A549 (cell line): ENCODE measurements around the gene CACNA1D. TPM values are rescaled to one million over a fixed set of nuclear protein-coding genes. Genes with fewer than 3 reads are reported as not detected.

Experiments used
- ATAC-seq, 2 experiments: fragments of 200-7000 bp in 1 of 2; fragments of >200 bp in 1 of 2; cut with Nextera tagmentation in 1 of 2; cut with Tn5 transposase in 1 of 2; 3 replicates each; pipeline versions ENCODE4 v1.8.0 to v1.9.1; 2018 to 2020; ENCODE audit warnings: mild to moderate bottlenecking in 1 of 2, moderate library complexity in 1 of 2
- CTCF ChIA-PET: fragments of 300-600 bp; sonication (Branson Sonifier 250); formaldehyde crosslinking; extraction: SDS; loops from one replicate; lab custom pipeline; 2021; ENCODE audit warnings: antibody characterized with exemption, inconsistent platforms; lab: Yijun Ruan, JAX
- POLR2A ChIA-PET: fragments of 350-600 bp; formaldehyde crosslinking; extraction: SDS; loops from one replicate; lab custom pipeline; 2021; ENCODE audit warnings: antibody characterized with exemption, inconsistent platforms; lab: Yijun Ruan, JAX
- DNase-seq, 2 experiments: peaks; one replicate each; pipeline versions ENCODE4 v3.0.0 to v3.0.0-alpha.2; 2011 to 2016; ENCODE audit warnings: low read depth in 1 of 2, low spot score in 1 of 2
- FAIRE-seq: peaks from 2 replicates; lab custom pipeline; 2011; peaks lifted over from hg19 to GRCh38; lab: Jason Lieb, UNC
- H3K27ac ChIP-seq, 2 experiments: fragments of >200 bp; sonication (Bioruptor Twin); formaldehyde crosslinking; 3 replicates each; pipeline ENCODE4 v1.5.1; 2016 to 2017
- H3K4me1 ChIP-seq: fragments of >200 bp; sonication (Bioruptor Twin); formaldehyde crosslinking; 3 replicates; pipeline ENCODE4 v1.6.1; 2016
- H3K4me2 ChIP-seq: fragments of >200 bp; sonication (Bioruptor Twin); formaldehyde crosslinking; 3 replicates; pipeline ENCODE4 v1.6.1; 2016
- H3K4me3 ChIP-seq: fragments of >200 bp; sonication (Bioruptor Twin); formaldehyde crosslinking; 3 replicates; pipeline ENCODE4 v1.5.1; 2016
- H3K9me3 ChIP-seq: fragments of >200 bp; sonication (Bioruptor Twin); formaldehyde crosslinking; 3 replicates; pipeline ENCODE4 v1.6.1; 2016
- BCL3 ChIP-seq: fragments of >200 bp; sonication (Bioruptor Twin); formaldehyde crosslinking; IDR thresholded peaks from 3 replicates; pipeline ENCODE4 v1.6.1; 2016
- BHLHE40 ChIP-seq: IDR thresholded peaks from 2 replicates; pipeline ENCODE4 v1.6.1; 2012; ENCODE audit warnings: low read depth, low read length, inconsistent platforms
- CBX2 ChIP-seq: fragments of 200-600 bp; sonication (generic); IDR thresholded peaks from 2 replicates; pipeline ENCODE4 v1.6.1; 2016; ENCODE audit warnings: low read depth, mild to moderate bottlenecking, borderline replicate concordance
- CBX8 ChIP-seq: fragments of 200-600 bp; sonication (generic); IDR thresholded peaks from 2 replicates; pipeline ENCODE4 v1.6.1; 2016
- CHD2 ChIP-seq: fragments of 150-350 bp; IDR thresholded peaks from 2 replicates; pipeline ENCODE4 v1.6.1; 2014; ENCODE audit warnings: low read length; ENCODE audit not compliant: partially characterized antibody
- CHD4 ChIP-seq: fragments of 200-600 bp; sonication (generic); IDR thresholded peaks from 2 replicates; pipeline ENCODE4 v1.6.1; 2016; ENCODE audit warnings: antibody characterized with exemption, mild to moderate bottlenecking, borderline replicate concordance
- ESRRA ChIP-seq: fragments of 150-350 bp; IDR thresholded peaks from 2 replicates; pipeline ENCODE4 v1.6.1; 2014; ENCODE audit warnings: mild to moderate bottlenecking, low read length, borderline replicate concordance
- FOSB ChIP-seq: fragments of 250-450 bp; sonication (Bioruptor Pico); IDR thresholded peaks from 2 replicates; pipeline ENCODE4 v1.5.0; 2020; ENCODE audit warnings: mild to moderate bottlenecking, moderate library complexity
- FOSL2 ChIP-seq, 2 experiments: fragments of 450-650 bp in 1 of 2; fragments of >200 bp in 1 of 2; sonication (Bioruptor Twin) in 1 of 2; formaldehyde crosslinking; IDR thresholded peaks; 2 replicates each; pipeline versions ENCODE4 v1.5.0 to v1.6.1; 2016 to 2020; ENCODE audit warnings: mild to moderate bottlenecking in 1 of 2, moderate library complexity in 1 of 2
- FOXS1 ChIP-seq: fragments of 250-450 bp; sonication (Bioruptor Pico); IDR thresholded peaks from 2 replicates; pipeline ENCODE4 v1.5.0; 2020; ENCODE audit warnings: mild to moderate bottlenecking, moderate library complexity
- HES2 ChIP-seq: fragments of >200 bp; sonication (Bioruptor Twin); formaldehyde crosslinking; IDR thresholded peaks from 2 replicates; pipeline ENCODE4 v1.6.1; 2016
- HEYL ChIP-seq: fragments of 250-450 bp; sonication (Bioruptor Pico); IDR thresholded peaks from 2 replicates; pipeline ENCODE4 v1.8.0; 2021; ENCODE audit warnings: mild to moderate bottlenecking, moderate library complexity
- HOXA7 ChIP-seq: fragments of 250-450 bp; sonication (Bioruptor Pico); IDR thresholded peaks from 2 replicates; pipeline ENCODE4 v1.5.0; 2020; ENCODE audit warnings: mild to moderate bottlenecking, moderate library complexity
- JUNB ChIP-seq: fragments of >200 bp; sonication (Bioruptor Twin); formaldehyde crosslinking; IDR thresholded peaks from 2 replicates; pipeline ENCODE4 v1.6.1; 2016
- KDM1A ChIP-seq: fragments of 200-600 bp; sonication (generic); IDR thresholded peaks from 2 replicates; pipeline ENCODE4 v1.6.1; 2016; ENCODE audit warnings: low read depth, mild to moderate bottlenecking
- MAFK ChIP-seq: fragments of 450-650 bp; IDR thresholded peaks from 2 replicates; pipeline ENCODE4 v1.6.1; 2014; ENCODE audit not compliant: partially characterized antibody
- MAX ChIP-seq: IDR thresholded peaks from 2 replicates; pipeline ENCODE4 v1.6.1; 2012
- MAZ ChIP-seq: fragments of 150-350 bp; IDR thresholded peaks from 2 replicates; pipeline ENCODE4 v1.6.1; 2014; ENCODE audit warnings: antibody characterized with exemption, low read depth, low read length, borderline replicate concordance
- NFE2L2 ChIP-seq: fragments of 150-350 bp; conservative IDR thresholded peaks from 2 replicates; pipeline ENCODE4 v1.6.1; 2014; ENCODE audit warnings: low read length
- NPAS2 ChIP-seq: fragments of 250-450 bp; sonication (Bioruptor Pico); IDR thresholded peaks from 2 replicates; pipeline ENCODE4 v1.8.0; 2022; ENCODE audit warnings: mild to moderate bottlenecking, moderate library complexity, borderline replicate concordance
- PBX3 ChIP-seq: IDR thresholded peaks from 2 replicates; pipeline ENCODE4 v1.6.1; 2012
- POLR2A ChIP-seq: IDR thresholded peaks from 2 replicates; pipeline ENCODE4 v1.6.1; 2012; ENCODE audit warnings: mild to moderate bottlenecking, low read length
- POLR2AphosphoS2 ChIP-seq: conservative IDR thresholded peaks from 2 replicates; pipeline ENCODE4 v1.6.1; 2012; ENCODE audit warnings: low read length, improper control_type of control experiment, inconsistent platforms
- RAD21 ChIP-seq, 2 experiments: fragments of >200 bp in 1 of 2; sonication (Bioruptor Twin) in 1 of 2; formaldehyde crosslinking in 1 of 2; IDR thresholded peaks in 1 of 2; conservative IDR thresholded peaks in 1 of 2; 2 replicates in 1 of 2; 3 replicates in 1 of 2; pipeline ENCODE4 v1.6.1; 2012 to 2018; ENCODE audit warnings: inconsistent platforms in 1 of 2
- RARB ChIP-seq: fragments of 250-450 bp; sonication (Bioruptor Pico); IDR thresholded peaks from 2 replicates; pipeline ENCODE4 v1.8.0; 2021; ENCODE audit warnings: mild to moderate bottlenecking, moderate library complexity
- RCOR1 ChIP-seq: fragments of 150-350 bp; IDR thresholded peaks from 2 replicates; pipeline ENCODE4 v1.6.1; 2014; ENCODE audit warnings: antibody characterized with exemption, low read length, low read depth
- RNF2 ChIP-seq: fragments of 200-600 bp; sonication (generic); IDR thresholded peaks from 2 replicates; pipeline ENCODE4 v1.6.1; 2016; ENCODE audit warnings: low read depth, mild to moderate bottlenecking, antibody characterized with exemption, moderate library complexity, borderline replicate concordance
- TFCP2L1 ChIP-seq: fragments of 250-450 bp; sonication (Bioruptor Pico); IDR thresholded peaks from 2 replicates; pipeline ENCODE4 v1.5.0; 2021; ENCODE audit warnings: mild to moderate bottlenecking
- ZC3H11A ChIP-seq: fragments of 450-650 bp; IDR thresholded peaks from 2 replicates; pipeline ENCODE4 v1.6.1; 2014; ENCODE audit warnings: antibody characterized with exemption, mild to moderate bottlenecking
- ZFP36 ChIP-seq: fragments of 450-650 bp; IDR thresholded peaks from 2 replicates; pipeline ENCODE4 v1.6.1; 2014; ENCODE audit warnings: borderline replicate concordance; ENCODE audit not compliant: partially characterized antibody
- ZNF302 ChIP-seq: fragments of 250-450 bp; sonication (Bioruptor Pico); IDR thresholded peaks from 2 replicates; pipeline ENCODE4 v1.9.0; 2021; ENCODE audit warnings: inconsistent platforms, mild to moderate bottlenecking, moderate library complexity
- WGBS: methylation state at CpG from one replicate; pipeline ENCODE4 v1.1.6; 2017; ENCODE audit errors: missing lambda C conversion rate; 5-methylcytosine and 5-hydroxymethylcytosine counted together
- polyA plus RNA-seq, 4 experiments: library from polyadenylated mRNA; depleted of rRNA in 3 of 4; stranded (reverse); fragments of >200 nt; fragmentation: RNase III in 1 of 4; extraction: RNeasy Plus Mini Kit Qiagen cat#74134 plus additional on column Dnase treatment in 1 of 4; gene quantifications; 2 replicates in 3 of 4; 3 replicates in 1 of 4; pipeline ENCODE4 v1.2.3, GENCODE V29; 2011 to 2017
- TF ChIP-seq, protein P1 (sequence below): fragments of 450-650 bp; IDR thresholded peaks from 2 replicates; pipeline ENCODE4 v1.6.1; 2014; ENCODE audit warnings: antibody characterized with exemption
- TF ChIP-seq, protein P2 (sequence below): fragments of 150-350 bp; IDR thresholded peaks from 2 replicates; pipeline ENCODE4 v1.6.1; 2014; ENCODE audit warnings: low read depth, mild to moderate bottlenecking, low read length

Gene CACNA1D
- polyA plus RNA-seq, 2 of the 4 experiments (the other 2 are of a cell fraction), result 1.1 to 10.7 TPM

DNA sequence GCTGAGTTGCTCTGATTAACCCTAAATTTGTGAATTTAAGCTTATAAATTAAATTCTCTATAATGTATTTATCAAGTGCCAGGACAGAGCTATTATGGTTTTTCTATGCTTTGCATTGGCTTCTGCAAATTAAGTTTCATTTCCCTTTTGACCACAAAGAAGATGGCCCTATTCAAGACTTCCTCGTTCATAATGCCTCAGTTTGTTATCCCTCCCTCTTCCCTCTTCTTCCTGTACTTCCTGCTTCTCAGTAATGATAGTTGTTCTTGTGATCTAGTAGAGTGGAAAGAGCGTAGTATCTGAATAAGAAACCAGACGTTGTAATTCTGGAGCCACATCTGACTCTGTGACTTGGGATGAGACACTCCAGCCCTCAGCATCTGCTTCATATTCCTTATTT, 118.7 kb downstream of the CACNA1D start:
- H3K4me2 ChIP-seq, result no peak overlapping the region
- no peak overlapping the region for H3K27ac ChIP-seq
- H3K4me3 ChIP-seq, result no peak overlapping the region
- no peak for DNase-seq
- TF ChIP-seq, protein P1, sequence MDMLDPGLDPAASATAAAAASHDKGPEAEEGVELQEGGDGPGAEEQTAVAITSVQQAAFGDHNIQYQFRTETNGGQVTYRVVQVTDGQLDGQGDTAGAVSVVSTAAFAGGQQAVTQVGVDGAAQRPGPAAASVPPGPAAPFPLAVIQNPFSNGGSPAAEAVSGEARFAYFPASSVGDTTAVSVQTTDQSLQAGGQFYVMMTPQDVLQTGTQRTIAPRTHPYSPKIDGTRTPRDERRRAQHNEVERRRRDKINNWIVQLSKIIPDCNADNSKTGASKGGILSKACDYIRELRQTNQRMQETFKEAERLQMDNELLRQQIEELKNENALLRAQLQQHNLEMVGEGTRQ, result no peak
- no peak for TF ChIP-seq RNF2
- no peak for TF ChIP-seq ZNF302
- TF ChIP-seq HEYL (CRISPR knock-in tag), result no peak
- no peak for TF ChIP-seq ZFP36
- TF ChIP-seq BHLHE40, result no peak
- TF ChIP-seq FOSB (CRISPR knock-in tag), result no peak
- no peak for TF ChIP-seq MAFK
- TF ChIP-seq CBX8, result no peak
- TF ChIP-seq, all 56 proteins: peak for 0
- no peak for FAIRE-seq
- no peak for ATAC-seq
- ChIA-PET CTCF (no interaction called here), POLR2A (no interaction called here)
- no peaks in the 10 kb centered on the region for H3K4me1 ChIP-seq
- H3K9me3 ChIP-seq, result no peaks in the 10 kb centered on the region
- 61% methylated on average over 3 of the region's 3 CpGs for WGBS

DNA sequence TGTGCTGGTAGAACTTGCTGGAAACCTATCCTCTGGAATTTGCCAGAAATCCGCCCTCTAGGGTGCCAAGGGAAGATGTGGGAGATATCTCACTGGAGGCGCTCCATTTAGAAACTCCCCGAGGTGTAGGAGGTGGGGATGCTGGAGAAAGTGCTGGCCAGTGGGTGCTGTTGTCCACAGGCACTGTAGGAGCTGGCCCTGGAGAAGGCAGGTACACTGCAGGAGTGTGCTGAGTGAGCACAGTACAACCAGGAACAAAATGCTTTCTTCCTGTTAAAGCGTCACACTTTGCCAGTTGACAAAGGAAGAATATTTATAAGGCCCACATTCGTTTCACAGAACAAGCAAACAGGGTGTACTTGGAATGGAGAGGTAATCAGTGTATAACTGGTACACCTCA, 119.9 kb downstream of the CACNA1D start:
- DNase-seq, result no peak
- H3K4me2 ChIP-seq, result no peak overlapping the region
- CTCF ChIA-PET, result no interaction called here
- WGBS, result 63% methylated on average over 5 of the region's 5 CpGs
- TF ChIP-seq BCL3, result no peak
- TF ChIP-seq, protein P2, sequence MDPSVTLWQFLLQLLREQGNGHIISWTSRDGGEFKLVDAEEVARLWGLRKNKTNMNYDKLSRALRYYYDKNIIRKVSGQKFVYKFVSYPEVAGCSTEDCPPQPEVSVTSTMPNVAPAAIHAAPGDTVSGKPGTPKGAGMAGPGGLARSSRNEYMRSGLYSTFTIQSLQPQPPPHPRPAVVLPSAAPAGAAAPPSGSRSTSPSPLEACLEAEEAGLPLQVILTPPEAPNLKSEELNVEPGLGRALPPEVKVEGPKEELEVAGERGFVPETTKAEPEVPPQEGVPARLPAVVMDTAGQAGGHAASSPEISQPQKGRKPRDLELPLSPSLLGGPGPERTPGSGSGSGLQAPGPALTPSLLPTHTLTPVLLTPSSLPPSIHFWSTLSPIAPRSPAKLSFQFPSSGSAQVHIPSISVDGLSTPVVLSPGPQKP, result no peak
- no peak for TF ChIP-seq TFCP2L1
- TF ChIP-seq NFE2L2, result no peak
- no peak for TF ChIP-seq CHD4
- no peak for TF ChIP-seq HES2
- no peak for TF ChIP-seq BHLHE40
- no peak for TF ChIP-seq ZC3H11A
- TF ChIP-seq RNF2, result no peak
- no peak for TF ChIP-seq JUNB
- no peak for TF ChIP-seq MAZ
- TF ChIP-seq CHD2, result no peak
- no peak for TF ChIP-seq ESRRA
- no peak for TF ChIP-seq FOXS1
- no peak overlapping the region for H3K27ac ChIP-seq
- no peak overlapping the region for H3K4me3 ChIP-seq
- POLR2A ChIA-PET, result no interaction called here
- no peaks in the 10 kb centered on the region for H3K9me3 ChIP-seq
- no peak for ATAC-seq
- no peak for FAIRE-seq
- no peaks in the 10 kb centered on the region for H3K4me1 ChIP-seq

- ATAC-seq (no peak), DNase-seq (no peak), FAIRE-seq (no peak)
- no peaks in the 10 kb centered on the region for H3K4me1 ChIP-seq
- H3K9me3 ChIP-seq, result no peaks in the 10 kb centered on the region
- H3K4me3 ChIP-seq, result no peak overlapping the region
- H3K4me2 ChIP-seq, result no peak overlapping the region
- ChIA-PET POLR2A (no interaction called here), CTCF (no interaction called here)
- H3K27ac ChIP-seq, result no peak overlapping the region
- WGBS, result 43% methylated on average over 5 of the region's 5 CpGs
- TF ChIP-seq NPAS2 (CRISPR knock-in tag), result no peak
- no peak for TF ChIP-seq POLR2A
- TF ChIP-seq FOSB (CRISPR knock-in tag), result no peak
- no peak for TF ChIP-seq RCOR1
- TF ChIP-seq ZC3H11A, result no peak
- TF ChIP-seq PBX3, result no peak
- no peak for TF ChIP-seq FOSL2 (IDR thresholded peaks at IDR 0.05)
- no peak for TF ChIP-seq FOSL2 (CRISPR knock-in tag; IDR thresholded peaks at IDR 0.05)
- TF ChIP-seq KDM1A, result no peak
- TF ChIP-seq RAD21 (conservative IDR thresholded peaks at IDR 0.05 in 1 of 2, IDR thresholded peaks at IDR 0.05 in 1 of 2), result no peak
- no peak for TF ChIP-seq RARB (CRISPR knock-in tag)
- no peak for TF ChIP-seq MAX
- TF ChIP-seq POLR2AphosphoS2, result no peak
- no peak for TF ChIP-seq HOXA7 (CRISPR knock-in tag)
- no peak for TF ChIP-seq CBX2
Measured at GRCh38 chr3:53616321-53616720, 121.9 kb downstream of the CACNA1D start.
